Measurements from ENCODE around the gene BRAF.
A peak's percentile ranks its signal among the peaks of the same experiment; 100 is the strongest.
"Not testable (repeated sequence)": the region's sequence is repeated elsewhere in the genome, so short reads cannot be mapped to it uniquely, and the experiment has no call there.

Gene BRAF

DNA sequence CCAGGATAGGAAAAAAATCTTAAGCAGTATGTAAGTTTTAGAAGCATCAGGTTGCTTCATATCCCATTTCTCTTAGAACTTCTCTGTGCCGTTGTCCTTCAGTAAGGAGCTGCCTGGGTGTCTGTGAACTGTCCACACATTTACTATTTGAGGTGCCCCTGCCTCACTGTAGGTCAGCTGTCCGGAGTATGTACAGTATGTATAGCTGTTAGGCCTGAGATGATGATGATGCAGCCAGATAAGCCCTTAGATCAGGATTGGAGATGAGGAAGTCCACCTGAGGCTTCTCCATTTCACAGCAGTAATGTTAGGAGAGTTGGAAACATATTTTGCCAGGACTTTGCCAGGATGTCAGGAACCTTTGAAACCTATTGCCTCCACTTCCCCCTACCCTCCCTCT lies 220.5 kb downstream of the BRAF start:
- no peak for DNase-seq

DNA sequence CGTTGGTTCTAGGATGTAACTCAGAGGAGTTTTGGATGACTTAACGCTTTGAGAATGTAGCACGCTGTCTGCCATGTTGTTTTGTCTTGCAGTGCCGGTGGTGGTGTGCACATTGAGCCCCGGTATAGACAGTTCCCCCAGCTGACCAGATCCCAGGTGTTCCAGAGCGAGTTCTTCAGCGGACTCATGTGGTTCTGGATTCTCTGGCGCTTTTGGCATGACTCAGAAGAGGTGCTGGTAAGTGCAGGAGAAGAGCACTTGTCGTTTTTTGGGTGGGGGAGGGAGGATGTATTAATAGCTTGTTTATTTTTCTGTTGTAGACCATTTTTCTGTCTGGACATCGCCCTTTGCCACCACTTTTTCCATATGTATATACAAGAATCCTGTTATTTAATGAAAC lies 222.0 kb downstream of the BRAF start:
- DNase-seq = no peak

DNA sequence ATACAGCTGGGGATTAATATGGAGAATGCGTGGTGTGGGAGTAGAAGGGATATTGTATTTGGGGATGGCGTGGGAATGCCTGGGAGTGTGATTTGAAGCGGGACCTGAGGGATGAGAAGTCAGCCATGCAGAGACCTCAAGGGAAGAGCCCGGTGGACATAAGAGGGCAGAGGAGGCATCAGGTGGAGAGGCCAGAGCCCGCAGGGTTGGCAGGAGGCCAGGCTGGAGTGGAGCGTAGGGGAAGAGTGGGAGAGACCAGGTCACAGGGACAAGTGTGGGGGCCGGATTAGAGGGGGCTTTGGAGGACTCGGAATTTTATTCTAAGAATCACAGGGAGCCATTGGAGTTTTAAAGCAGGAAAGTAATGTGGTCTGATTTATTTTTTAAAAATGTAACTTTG lies 226.3 kb downstream of the BRAF start:
- DNase-seq = no peak

DNA sequence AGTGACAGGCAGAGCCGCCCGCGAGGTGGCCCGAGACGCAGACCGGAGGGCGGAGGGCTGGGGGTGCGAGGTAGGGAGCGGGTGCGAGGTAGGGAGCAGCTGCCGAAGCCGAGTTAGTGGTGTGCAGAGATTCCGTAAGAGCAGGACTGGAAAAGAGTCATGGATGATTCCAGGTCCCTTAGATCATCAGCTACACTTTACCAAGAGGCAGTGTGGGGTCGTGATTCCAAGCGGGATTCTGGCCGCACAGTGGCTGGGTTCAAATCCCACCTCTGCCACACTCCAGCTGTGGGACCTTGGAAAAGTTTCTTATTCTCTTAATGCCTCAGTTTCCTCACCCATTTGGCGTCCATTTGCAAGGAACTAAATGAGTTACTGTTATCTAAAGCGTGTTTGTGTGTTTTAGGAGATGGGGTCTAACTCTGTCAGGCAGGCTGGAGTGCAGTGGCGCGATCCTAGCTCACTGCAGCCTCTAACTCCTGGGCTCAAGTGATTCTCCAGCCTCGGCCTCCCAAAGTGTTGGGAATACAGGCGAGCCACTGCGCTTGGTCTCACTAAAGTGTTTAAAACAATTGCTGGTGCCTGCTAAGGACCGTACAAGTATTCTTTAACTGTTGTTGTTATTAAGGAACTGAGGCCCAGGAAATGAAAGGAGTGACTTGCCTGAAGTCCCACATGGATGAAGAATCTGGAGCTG lies 227.1 kb downstream of the BRAF start:
- DNase-seq = no peak

DNA sequence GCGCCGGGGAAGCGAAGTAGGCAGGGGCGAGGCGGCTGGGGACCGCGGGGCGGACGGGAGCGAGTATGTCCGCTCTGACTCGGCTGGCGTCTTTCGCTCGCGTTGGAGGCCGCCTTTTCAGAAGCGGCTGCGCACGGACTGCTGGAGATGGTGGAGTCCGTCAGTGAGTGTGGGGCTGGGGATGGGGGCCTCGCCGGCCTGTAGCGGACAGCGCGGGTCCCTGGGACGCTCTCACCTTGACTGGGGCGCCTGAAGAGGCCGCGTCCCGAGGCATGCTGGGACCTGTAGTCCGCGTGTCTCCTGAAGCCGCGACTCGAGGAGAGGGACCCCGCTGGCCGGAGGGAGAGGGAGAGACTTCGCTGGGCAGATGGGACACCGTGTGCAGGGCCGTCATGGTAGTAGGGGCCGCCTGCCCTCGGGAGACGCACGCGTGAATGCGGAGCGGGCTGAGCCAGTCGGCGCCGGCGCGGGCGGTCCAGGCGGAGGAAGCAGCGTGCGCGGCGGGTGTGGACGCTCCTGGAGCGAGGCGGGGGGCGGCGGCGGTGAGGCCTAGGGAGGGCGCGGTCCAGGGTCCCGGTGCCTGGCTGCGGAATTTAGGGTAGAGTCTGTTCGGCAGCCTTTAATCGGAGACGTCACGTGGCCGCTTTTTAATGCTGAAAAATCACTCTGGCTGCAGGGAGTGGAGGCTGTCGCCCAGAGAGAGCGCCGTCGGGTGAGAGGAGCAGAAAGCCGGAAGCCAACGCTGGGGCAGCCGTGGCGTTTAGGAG lies 227.9 kb downstream of the BRAF start, which contains the start of gene NDUFB2:
NDUFB2 (plus strand) TSS at position 29 of the 767 bp plus-strand sequence; CDS start at position 66, 37 bp downstream.
- DNase-seq = peak; percentile 81

GRCh38 chr7:140696024-140696679 lies 228.6 kb downstream of the BRAF start:
- peak; percentile 93 for DNase-seq

GRCh38 chr7:140695381-140695780 lies 229.3 kb downstream of the BRAF start:
- DNase-seq = no peak

DNA sequence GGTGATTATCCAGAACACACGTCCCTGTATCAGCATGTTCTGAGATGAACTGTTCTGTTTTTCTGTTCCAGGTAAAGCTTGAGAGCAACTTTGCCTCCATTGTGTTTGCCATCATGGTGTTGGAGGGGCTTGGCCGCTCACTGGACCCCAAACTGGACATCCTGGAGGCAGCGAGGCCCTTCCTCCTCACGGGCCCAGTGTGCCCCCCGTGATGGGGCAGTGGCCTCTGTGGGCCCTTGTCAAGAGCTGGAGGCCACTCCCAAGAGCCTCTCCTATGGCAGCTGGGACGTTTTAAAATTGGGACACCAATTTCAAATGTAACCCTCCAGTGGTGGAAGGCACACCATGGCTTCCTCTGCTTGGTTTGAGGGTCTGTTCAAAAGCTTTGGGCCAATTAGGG lies 230.1 kb downstream of the BRAF start:
- DNase-seq = no peak

- DNase-seq = not testable (repeated sequence)
Observed at GRCh38 chr7:140693849-140694248, 230.9 kb downstream of the BRAF start.

DNA sequence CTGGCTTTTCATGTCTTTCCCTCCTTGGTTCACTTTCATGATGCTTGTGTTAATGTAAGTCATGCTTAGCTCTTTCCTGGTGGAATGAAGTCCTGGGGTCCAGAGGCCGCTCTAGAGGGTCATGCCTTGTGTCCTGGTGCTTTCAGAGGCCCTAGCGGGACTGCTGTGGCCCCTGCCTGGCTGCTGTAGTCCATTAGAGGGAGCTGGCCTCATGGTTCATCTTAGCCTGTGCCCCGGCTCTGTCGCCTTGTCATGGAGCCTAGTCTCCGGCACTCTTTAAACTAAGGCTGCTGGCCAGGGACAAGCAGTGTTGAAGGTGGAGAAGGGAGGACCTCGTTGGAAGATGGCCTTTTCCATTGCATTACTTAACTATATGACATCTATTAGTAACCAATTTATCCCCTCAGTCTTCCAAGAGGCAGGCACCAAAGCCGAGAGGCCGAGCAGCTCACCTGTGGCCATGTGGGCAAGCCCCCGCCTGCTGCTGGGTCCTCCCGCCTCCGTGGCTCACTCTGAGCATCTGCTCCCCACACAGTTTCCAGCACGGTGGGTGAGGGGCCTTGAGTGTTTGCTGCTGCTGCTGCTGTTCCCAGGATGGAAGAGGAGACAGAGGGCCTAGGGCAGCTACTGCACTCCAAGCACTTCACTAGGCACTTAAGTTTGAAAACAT lies 233.2 kb downstream of the BRAF start:
- DNase-seq = no peak

- DNase-seq = no peak
Observed at GRCh38 chr7:140689199-140690152, 235.3 kb downstream of the BRAF start.

- no peak for DNase-seq
Observed at GRCh38 chr7:140688341-140688740, 236.4 kb downstream of the BRAF start.

DNA sequence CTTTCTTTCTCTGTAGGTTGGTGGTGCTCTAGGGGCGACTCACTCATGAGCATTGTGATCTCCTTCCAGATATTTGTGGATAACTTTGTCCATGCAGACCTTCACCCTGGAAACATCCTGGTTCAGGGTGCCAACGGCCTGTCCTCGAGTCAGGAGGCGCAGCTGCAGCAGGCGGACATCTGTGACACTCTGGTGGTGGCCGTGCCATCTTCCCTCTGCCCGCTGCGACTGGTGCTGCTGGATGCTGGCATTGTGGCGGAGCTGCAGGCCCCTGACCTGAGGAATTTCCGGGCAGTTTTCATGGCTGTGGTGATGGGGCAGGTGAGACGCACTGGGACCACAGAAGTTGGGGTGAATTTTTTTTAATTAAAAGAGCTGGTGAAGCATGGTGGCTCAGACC lies 237.8 kb downstream of the BRAF start:
- no peak for DNase-seq

- DNase-seq = no peak
Observed at GRCh38 chr7:140685407-140686087, 239.2 kb downstream of the BRAF start.

DNA sequence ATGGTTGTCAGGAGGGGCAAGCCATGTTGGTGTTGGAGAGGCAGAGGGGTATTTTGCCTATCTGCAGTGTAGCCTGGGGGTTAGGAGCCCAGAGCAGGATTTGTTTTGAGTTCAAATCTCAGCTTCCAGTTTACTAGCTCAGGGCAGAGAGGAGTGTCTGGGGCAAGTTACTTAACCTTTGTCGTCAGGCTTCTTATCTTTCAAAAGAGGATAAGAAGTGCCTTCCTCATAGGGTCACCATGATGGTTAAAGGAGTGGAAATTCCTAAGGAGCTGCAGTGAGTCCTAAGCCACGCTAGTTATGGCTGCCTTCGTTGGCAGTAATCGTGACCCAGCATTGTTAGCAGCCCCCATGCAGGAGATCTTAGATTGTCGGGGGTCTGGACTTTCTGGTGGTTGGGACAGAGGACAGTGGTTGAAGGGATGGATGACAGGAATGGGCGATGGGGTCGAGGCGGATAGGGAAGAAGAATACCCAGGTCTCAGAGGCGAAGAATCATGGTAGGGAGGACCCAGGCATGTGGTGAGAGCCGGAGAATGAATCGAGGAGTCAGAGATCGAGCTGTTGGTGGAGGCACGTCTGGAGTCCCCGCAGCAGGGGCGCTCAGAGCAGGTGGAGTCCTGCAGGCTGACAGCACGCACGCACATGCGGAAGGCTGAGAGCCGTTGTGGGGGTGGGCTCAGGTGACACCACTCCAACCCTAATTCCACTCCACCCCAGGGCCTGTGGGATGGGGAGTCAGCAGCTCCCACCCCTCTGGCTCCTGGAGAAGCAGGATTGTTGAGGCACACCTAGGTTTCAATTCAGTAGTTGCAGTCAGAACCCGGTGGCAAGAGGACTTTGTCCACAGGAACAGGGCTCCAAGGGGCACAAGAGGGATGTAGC lies 240.4 kb downstream of the BRAF start:
- no peak for DNase-seq

DNA sequence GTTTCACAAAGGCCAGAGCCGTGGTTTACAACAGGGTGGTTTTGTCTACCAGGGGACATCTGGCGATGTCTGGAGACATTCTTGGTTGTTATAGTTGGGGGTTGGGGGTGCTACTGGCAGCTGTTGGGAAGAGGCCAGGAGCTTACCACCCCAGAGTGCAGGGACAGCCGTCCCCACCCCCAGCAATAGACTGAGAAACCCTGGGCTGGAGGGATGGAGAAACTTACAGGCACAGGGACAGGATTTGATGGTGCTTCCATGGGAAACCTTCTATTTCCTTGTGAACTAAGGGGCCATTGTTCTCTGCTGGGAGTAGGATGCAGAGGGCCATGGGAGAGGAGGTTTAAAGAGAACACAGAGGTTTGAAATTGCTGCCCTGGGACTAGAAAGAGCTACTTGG lies 241.1 kb downstream of the BRAF start:
- DNase-seq = no peak

DNA sequence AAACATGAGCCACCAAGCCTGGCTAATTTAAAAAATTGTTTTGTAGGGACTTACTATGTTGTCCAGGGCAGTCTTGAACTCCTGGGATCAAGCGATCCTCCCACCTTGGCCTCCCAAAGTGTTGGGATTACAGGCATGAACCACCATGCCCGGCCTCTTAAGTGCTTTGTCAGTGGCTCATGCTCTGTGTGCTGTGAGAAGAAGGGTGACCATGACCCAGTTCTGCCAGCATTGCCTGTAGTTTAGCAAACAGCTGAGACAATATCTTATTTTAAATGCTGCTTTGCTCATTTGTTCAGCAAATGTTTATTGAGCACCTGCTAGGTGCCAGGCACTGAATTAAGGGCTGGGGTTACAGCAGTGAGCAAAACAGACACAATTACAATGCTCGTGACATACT lies 243.0 kb downstream of the BRAF start:
- no peak for DNase-seq

GRCh38 chr7:140680886-140681285 lies 243.8 kb downstream of the BRAF start:
- DNase-seq = no peak

- DNase-seq = no peak
Observed at GRCh38 chr7:140679186-140679585, 245.5 kb downstream of the BRAF start.

DNA sequence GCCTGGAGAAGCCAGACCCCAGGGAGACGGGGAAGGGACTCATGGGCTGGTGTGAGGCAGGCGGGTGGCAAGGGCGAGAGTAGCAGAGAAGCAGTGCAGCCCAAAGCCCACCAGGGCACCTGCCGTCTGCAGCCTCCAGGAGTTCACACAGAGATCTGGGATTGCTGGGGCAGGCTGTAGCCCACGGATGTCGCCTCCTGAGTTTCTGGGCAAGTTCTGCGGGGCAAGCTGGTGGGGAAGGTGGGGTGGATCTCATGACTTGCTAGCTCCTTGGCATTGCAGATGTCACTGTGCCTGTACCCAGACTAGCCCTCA lies 246.0 kb downstream of the BRAF start:
- DNase-seq = no peak

Measured in fibroblast of skin of right biceps (primary cell).